GM12865 (cell line): ENCODE data around the gene CBFA2T3.

Experiments used
- DNase-seq: peaks from one replicate; pipeline ENCODE4 v3.0.0; 2010; ENCODE audit warnings: low read depth
- H3K4me3 ChIP-seq: 2 replicates; pipeline ENCODE4 v1.5.1; 2011; ENCODE audit warnings: mild to moderate bottlenecking, low read depth, low read length, control low read depth
- TF ChIP-seq, protein P1 (sequence below): IDR thresholded peaks from 2 replicates; pipeline ENCODE4 v1.5.1; 2011; ENCODE audit warnings: low read length, control low read depth, low read depth, inconsistent platforms; ENCODE audit not compliant: insufficient read depth; ENCODE audit errors: missing control alignments

CBFA2T3 gene

DNA sequence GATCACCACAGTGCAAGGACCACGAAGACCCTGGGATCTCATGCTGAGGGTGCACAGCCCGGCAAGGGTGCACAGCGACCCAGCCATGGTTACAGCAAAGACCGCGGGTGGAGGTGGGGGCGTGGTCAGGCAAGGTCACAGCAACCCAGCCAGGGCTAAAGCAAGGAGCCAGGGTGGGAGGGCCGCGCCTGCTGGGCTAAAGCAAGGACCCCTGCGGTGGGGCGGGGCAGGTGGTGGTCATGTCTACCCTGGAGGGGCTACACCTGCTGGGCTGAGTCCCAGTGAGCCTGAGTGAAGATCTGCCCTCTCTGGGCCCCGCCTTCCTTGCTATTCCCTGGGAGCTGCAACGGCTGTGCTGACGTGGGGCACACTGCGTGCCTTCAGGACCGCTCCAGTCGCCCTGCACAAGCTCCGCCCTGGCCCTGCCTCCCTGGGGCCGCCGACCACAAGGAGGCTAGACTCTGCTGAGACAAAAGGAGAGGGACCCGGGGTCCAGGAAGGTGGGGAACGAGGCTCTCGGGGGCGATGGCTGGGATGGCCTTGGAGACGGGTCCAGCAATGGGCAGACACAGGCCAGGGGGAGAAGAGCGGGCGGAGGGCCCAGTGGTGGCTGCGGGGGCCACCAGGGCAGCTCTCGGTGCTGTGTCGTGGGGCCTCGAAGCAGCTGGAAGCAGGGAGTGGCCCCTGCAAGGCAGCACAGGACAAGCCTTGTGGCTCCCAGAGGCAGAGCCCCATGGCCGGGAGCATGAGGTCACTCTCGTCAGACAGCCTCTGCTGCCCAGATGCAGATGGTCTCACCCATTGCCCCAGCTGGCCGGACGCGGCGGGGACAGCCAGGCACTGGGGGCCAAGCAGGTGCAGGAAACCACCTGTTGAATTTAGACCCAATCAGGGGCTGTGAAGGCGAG is 52.8 kb downstream of the CBFA2T3 start:
- no peak for DNase-seq
- H3K4me3 ChIP-seq, result no peak overlapping the region
- TF ChIP-seq, protein P1, sequence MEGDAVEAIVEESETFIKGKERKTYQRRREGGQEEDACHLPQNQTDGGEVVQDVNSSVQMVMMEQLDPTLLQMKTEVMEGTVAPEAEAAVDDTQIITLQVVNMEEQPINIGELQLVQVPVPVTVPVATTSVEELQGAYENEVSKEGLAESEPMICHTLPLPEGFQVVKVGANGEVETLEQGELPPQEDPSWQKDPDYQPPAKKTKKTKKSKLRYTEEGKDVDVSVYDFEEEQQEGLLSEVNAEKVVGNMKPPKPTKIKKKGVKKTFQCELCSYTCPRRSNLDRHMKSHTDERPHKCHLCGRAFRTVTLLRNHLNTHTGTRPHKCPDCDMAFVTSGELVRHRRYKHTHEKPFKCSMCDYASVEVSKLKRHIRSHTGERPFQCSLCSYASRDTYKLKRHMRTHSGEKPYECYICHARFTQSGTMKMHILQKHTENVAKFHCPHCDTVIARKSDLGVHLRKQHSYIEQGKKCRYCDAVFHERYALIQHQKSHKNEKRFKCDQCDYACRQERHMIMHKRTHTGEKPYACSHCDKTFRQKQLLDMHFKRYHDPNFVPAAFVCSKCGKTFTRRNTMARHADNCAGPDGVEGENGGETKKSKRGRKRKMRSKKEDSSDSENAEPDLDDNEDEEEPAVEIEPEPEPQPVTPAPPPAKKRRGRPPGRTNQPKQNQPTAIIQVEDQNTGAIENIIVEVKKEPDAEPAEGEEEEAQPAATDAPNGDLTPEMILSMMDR, result no peak

DNA sequence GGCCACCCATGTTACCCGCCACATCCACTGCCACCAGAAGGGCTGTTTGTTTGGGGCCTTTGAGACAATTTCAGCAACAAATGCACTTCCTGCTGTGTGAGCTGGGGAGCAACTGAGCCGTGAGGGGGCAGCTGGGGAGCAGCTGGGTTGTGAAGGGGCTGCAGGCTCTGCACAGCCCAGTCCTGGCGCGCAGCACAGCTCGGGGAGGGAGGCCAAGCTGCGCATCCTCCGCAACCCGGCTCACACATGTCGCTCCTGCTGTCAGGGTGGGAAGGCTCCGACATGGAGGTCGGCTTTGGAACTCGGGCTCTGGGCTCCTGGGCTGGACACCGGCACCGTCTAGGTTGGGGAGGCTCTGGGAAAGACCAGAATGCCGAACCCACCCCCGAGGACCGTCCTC is 53.6 kb downstream of the CBFA2T3 start:
- TF ChIP-seq, protein P1, result no peak

DNA sequence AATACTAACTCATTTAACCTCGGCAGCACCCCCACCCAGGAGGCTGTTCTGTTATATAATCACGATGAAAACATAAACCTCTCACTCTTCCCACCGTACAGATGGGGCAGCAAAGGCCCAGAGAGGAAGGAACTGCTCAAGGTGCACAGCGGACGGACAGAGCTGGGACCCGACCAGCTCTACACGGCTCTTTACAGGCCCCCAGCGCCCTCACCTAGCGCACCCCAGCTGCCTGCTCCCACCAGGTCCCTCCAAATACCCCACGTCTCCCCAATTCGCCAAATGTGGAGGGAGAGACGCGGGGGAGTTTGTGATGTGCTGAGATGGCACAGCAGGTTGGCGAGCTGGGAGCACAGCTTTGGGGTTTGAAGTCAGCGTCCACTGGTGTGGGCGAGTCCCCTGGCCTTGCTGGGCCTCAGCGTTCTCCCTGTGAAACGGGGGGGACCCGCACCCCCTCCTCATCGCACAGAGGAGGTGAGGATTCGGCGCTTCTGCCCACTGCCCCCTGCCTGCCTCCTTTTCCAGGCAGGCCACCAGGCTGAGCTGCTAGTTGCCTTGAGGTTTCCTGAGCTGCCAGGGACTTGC is 54.1 kb downstream of the CBFA2T3 start:
- no peak overlapping the region for H3K4me3 ChIP-seq
- no peak for DNase-seq
- TF ChIP-seq, protein P1, result no peak

More for the DNA sequence above, 53.6 kb downstream of the CBFA2T3 start:
- H3K4me3 ChIP-seq, result no peak overlapping the region
- DNase-seq, result no peak

DNA sequence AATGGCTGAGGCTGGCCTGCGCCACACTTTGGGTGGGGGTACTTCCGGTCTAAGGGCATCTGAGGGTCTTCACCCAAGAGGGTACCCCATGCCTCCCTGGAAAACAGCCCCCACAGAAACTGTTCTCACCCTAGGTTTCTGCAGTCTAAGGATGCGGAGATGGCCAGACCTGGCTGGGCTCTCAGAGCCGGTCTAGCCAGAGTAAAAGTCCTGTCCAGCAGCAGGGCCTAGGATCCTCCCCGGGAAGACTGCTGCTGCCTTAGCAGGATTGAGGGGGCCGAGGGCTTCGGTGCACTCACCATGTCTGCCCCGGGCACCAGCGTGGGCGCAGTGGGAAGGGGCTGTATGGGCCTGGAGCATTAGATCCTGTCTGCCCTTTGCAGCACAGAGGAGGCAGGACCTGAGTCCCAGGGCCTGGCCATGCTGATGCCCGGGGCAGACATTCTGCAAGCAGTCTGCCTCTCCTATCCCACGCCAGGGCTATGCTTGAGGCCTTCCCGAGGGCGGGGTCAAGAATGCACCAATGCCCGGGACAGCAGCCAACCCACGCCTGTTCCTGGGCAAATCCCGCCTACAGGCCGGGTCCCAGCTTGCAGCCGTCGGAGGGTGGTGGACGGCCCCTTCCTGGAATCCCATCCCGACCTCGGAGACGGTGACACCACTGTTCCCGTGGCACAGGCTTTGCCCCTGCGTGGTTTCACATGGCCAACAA is 54.7 kb downstream of the CBFA2T3 start:
- TF ChIP-seq, protein P1, result no peak
- no peak for DNase-seq
- H3K4me3 ChIP-seq, result no peak overlapping the region

DNA sequence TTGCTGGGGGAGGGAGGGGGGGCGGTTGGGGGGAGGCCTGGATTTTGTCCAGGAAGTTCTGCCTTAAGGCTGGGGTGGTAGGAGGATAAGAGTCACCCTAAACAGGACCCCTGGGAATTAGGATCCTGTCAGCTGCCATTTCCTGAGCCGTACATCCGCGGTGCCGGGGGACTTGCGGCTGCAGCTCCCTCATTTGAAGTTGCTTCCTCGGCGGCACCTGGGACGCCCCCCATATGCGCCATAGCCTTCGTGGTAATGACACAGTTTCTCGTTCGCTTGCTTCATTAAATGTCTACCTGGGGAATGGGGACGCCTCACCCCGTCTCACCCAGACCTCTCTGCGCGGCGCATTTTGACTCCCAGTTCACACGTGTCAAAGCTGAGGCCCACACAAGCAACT is 55.4 kb downstream of the CBFA2T3 start:
- no peak overlapping the region for H3K4me3 ChIP-seq
- DNase-seq, result no peak
- TF ChIP-seq, protein P1, result no peak

DNA sequence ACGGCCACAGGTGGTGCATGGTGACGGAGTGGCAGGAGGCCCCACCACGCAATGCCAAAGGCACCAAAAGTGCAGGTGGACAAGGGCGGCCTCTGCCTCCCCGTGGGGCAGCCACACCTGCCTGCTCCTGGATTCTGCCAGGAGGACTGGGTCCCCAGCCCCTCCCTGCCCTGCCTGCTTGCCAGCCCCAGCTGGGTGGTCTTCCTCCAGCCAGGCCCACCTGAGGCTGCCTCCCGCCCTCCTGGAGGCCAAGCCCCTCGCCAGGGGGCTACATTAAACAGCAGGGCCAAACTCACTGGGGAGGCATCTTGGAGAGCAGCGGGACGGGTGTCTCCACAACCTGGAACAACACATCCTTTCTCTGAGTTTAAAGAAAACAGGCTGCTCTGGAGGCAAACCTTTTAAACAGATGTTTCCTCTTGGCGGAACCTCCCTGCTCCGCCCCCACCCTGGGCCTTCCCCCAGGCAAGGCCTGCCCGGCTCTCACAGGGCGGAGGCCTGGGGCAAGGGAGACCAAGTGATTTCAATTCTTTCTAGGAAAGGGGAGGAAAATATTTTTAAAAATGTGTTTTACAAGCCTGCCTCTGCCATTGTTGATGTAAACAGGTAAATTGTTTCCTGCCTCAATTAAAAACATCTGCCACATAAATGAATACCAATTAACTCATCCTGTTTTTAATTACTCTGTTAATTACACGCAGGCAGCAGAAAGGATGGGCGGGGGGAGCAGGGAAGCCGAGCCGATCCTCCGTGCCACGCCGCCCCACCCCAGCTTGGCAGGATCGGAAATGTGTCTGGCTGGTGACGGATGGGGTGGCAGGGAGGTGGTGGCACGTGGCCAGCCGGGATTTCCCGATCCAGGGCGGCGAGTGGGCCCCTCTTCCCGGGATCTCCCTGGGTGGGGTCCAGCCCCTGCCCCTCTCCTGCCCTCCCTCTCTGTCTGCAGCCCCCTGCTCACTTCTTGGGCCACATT is 56.1 kb downstream of the CBFA2T3 start:
- peak; percentile 37 for DNase-seq
- no peak overlapping the region for H3K4me3 ChIP-seq
- TF ChIP-seq, protein P1, result no peak
